ENCODE data around the gene TRIM22.

- TF ChIP-seq POLR2A (IDR thresholded peaks at IDR 0.05) (no peak), EP300 (IDR thresholded peaks at IDR 0.05) (no peak)
Measured at GRCh38 chr11:5738431-5738830, 48.8 kb downstream of the TRIM22 start.
